ENCODE data around the gene MAPK12.

DNA sequence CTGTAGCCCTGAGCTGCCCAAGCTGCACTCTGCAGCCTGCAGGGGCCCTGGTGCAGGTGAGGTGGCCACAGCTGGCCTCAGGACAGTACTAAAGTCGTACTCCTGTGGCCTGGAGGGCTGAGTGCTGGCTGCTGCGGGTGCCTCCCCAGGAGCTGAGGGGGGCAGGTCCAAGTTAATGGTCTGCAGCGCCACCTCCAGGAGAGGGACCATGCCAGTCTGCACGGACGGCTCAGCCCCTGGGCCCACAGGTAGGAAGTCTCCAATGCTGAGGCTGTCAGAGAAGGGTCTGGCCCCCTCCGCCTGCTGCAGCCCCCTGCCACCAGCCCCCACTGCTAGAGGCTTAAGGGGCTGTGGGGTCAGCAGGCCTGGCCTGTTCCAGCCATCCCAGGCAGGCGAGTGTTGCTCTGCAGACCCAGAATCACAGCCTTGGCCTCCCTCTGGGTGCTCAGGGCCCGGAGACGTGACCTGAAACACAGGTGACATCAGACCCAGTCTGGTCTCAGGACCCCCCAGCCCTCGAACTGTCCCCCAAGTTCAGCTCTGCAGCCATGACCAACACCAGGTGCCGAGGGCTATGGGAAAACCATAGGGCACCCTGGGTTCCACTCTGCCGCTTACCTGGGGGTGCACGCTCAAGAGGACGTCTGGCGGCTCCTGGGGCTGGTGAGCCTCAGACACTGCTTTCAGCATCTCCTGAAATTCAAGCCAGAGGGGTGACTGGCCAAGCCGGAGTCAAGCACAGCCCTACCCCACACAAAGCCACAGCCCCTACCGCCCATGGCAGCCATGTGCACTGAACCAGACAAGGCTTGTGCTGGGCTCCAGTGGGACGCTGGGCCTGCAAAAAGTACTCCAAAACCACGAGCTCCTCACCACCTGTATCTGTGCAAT is 39.8 kb downstream of the MAPK12 start:
- TF ChIP-seq RAD21 (conservative IDR thresholded peaks at IDR 0.05) (no peak), TAF1 (IDR thresholded peaks at IDR 0.05; ENCODE audit: low read depth) (no peak), POLR2AphosphoS5 (IDR thresholded peaks at IDR 0.05) (no peak)
